Panc1 (cell line): Measurements from ENCODE around the gene UST.

ENCODE experiments used
- POLR2AphosphoS5 ChIP-seq: IDR thresholded peaks from 2 replicates; pipeline ENCODE4 v1.6.1; 2012; ENCODE audit warnings: mild to moderate bottlenecking, low read depth, low read length, moderate library complexity
- REST ChIP-seq, 2 experiments: IDR thresholded peaks; 2 replicates each; pipeline ENCODE4 v1.6.1; 2011 to 2012; ENCODE audit warnings: low read depth in 2 of 2, control low read depth in 1 of 2, low read length in 1 of 2, mild to moderate bottlenecking in 1 of 2, moderate library complexity in 1 of 2; ENCODE audit not compliant: insufficient read depth in 1 of 2
- TCF7L2 ChIP-seq: IDR thresholded peaks from 2 replicates; pipeline ENCODE4 v1.6.1; 2011; ENCODE audit warnings: mild to moderate bottlenecking, low read depth, low read length, inconsistent platforms
- TF ChIP-seq, protein P1 (sequence below): fragments of 450-650 bp; IDR thresholded peaks from 2 replicates; pipeline ENCODE4 v1.5.1; 2017; ENCODE audit warnings: mild to moderate bottlenecking

DNA sequence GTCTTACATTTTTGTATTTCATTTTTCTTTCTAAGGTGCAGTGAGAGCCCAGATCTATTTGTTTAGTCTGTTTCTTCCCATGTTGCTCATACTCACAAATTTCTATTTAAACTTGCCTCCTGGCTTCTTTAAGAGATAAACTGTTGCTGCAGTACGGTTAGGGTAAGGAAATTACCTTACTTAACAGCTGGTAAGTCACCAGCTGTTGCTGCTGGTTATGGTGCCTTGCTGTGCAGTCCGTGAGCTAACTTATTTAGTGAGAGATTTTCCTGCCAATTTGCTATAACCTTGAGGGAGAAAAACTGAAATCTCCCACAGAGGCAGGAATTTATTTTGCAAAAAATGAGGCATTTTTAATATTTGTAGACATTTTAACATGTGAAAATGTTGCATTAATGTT lies 261.0 kb downstream of the UST start:
- TF ChIP-seq, protein P1, sequence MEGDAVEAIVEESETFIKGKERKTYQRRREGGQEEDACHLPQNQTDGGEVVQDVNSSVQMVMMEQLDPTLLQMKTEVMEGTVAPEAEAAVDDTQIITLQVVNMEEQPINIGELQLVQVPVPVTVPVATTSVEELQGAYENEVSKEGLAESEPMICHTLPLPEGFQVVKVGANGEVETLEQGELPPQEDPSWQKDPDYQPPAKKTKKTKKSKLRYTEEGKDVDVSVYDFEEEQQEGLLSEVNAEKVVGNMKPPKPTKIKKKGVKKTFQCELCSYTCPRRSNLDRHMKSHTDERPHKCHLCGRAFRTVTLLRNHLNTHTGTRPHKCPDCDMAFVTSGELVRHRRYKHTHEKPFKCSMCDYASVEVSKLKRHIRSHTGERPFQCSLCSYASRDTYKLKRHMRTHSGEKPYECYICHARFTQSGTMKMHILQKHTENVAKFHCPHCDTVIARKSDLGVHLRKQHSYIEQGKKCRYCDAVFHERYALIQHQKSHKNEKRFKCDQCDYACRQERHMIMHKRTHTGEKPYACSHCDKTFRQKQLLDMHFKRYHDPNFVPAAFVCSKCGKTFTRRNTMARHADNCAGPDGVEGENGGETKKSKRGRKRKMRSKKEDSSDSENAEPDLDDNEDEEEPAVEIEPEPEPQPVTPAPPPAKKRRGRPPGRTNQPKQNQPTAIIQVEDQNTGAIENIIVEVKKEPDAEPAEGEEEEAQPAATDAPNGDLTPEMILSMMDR = no peak
- TF ChIP-seq POLR2AphosphoS5 = no peak
- TF ChIP-seq REST (IDR thresholded peaks at IDR 0.05; ENCODE audit: insufficient read depth in 1 of 2, low read depth in 2 of 2, low read length in 1 of 2) = no peak
- TF ChIP-seq TCF7L2 = no peak
